Endothelial cell of umbilical vein (primary cell): ENCODE measurements around the gene RAB7B. TPM values are rescaled to one million over a fixed set of nuclear protein-coding genes. Genes with fewer than 3 reads are reported as not detected.

Experiments used
- BruUV-seq: library from RNA; stranded (reverse); fragments of 400-500 nt; replicated peaks from 2 replicates; lab custom pipeline; 2021; lab: Mats Ljungman, UMichigan
- CTCF ChIA-PET: fragments of 300-600, 350-600 bp; sonication (Branson Sonifier 250); formaldehyde crosslinking; loops from one replicate; lab custom pipeline; 2021; ENCODE audit warnings: antibody characterized with exemption, inconsistent platforms; lab: Charles Lee
- POLR2A ChIA-PET: fragments of 300-600, 350-600 bp; sonication (Branson Sonifier 250); formaldehyde crosslinking; loops from one replicate; lab custom pipeline; 2021; ENCODE audit warnings: antibody characterized with exemption, inconsistent platforms; lab: Charles Lee
- DNase-seq: peaks from one replicate; pipeline ENCODE4 v3.0.0-alpha.2; 2011; ENCODE audit warnings: low read depth, low spot score
- FAIRE-seq: peaks from 2 replicates; lab custom pipeline; 2011; peaks lifted over from hg19 to GRCh38; lab: Jason Lieb, UNC
- H2AFZ ChIP-seq: 2 replicates; pipeline ENCODE4 v1.6.0; 2012; ENCODE audit warnings: low read depth, low read length, control low read depth, inconsistent platforms
- H3K27ac ChIP-seq: 2 replicates; pipeline ENCODE4 v1.5.1; 2011; ENCODE audit warnings: low read depth, mild to moderate bottlenecking, control low read depth, low read length, moderate library complexity; ENCODE audit not compliant: insufficient read depth
- H3K27me3 ChIP-seq, 2 experiments: 2 replicates each; pipeline versions ENCODE4 v1.6.0 to v1.6.1; 2011; ENCODE audit warnings: low read length in 2 of 2, mixed read lengths in 1 of 2; ENCODE audit not compliant: control insufficient read depth in 2 of 2, insufficient read depth in 2 of 2
- H3K36me3 ChIP-seq, 2 experiments: 2 replicates in 1 of 2; 3 replicates in 1 of 2; pipeline ENCODE4 v1.5.1; 2011; ENCODE audit warnings: low read length in 2 of 2, mild to moderate bottlenecking in 1 of 2, moderate library complexity in 1 of 2; ENCODE audit not compliant: control insufficient read depth in 2 of 2, insufficient read depth in 2 of 2; ENCODE audit errors: extremely low read depth in 1 of 2
- H3K4me1 ChIP-seq: 3 replicates; pipeline ENCODE4 v1.5.1; 2011; ENCODE audit warnings: mild to moderate bottlenecking, low read length; ENCODE audit not compliant: control insufficient read depth, insufficient read depth; ENCODE audit errors: extremely low read depth
- H3K4me2 ChIP-seq: 2 replicates; pipeline ENCODE4 v1.6.1; 2011; ENCODE audit warnings: low read length, control low read depth, mixed read lengths; ENCODE audit not compliant: insufficient read depth
- H3K4me3 ChIP-seq, 3 experiments: fragments of 200-600 bp in 1 of 3; sonication (generic), shearing (Covaris generic) in 1 of 3; replicated peaks in 1 of 3; 2 replicates each; pipeline ENCODE4 v1.5.1; 2011 to 2016; ENCODE audit warnings: control low read depth in 3 of 3, low read length in 3 of 3, mild to moderate bottlenecking in 2 of 3, inconsistent platforms in 1 of 3, low read depth in 1 of 3, moderate library complexity in 1 of 3; ENCODE audit not compliant: insufficient read depth in 1 of 3
- H3K79me2 ChIP-seq: 2 replicates; pipeline ENCODE4 v1.6.0; 2012; ENCODE audit warnings: low read length, inconsistent platforms; ENCODE audit not compliant: control insufficient read depth, insufficient read depth
- H3K9ac ChIP-seq: replicated peaks from 2 replicates; pipeline ENCODE3; 2011; ENCODE audit warnings: low read length, control low read depth; ENCODE audit not compliant: insufficient read depth; ENCODE audit errors: extremely low read depth
- H3K9me1 ChIP-seq: replicated peaks from 3 replicates; pipeline ENCODE4 v1.6.0; 2011; ENCODE audit warnings: mild to moderate bottlenecking, low read length; ENCODE audit not compliant: control insufficient read depth, insufficient read depth; ENCODE audit errors: extremely low read depth
- H3K9me3 ChIP-seq: replicated peaks from 2 replicates; pipeline ENCODE4 v1.5.1; 2012; ENCODE audit warnings: low read length, inconsistent platforms; ENCODE audit not compliant: control insufficient read depth, insufficient read depth
- H4K20me1 ChIP-seq: replicated peaks from 2 replicates; pipeline ENCODE3; 2011; ENCODE audit warnings: mild to moderate bottlenecking, low read length; ENCODE audit not compliant: control insufficient read depth, insufficient read depth; ENCODE audit errors: extremely low read depth
- CTCF ChIP-seq, 2 donors: IDR thresholded peaks; 1 replicate in 1 of 2; 2 replicates in 1 of 2; pipeline ENCODE4 v1.5.1; 2011; ENCODE audit warnings: low read length in 2 of 2, mild to moderate bottlenecking in 2 of 2, moderate library complexity in 2 of 2, control low read depth in 1 of 2, inconsistent platforms in 1 of 2, low read depth in 1 of 2; ENCODE audit not compliant: insufficient read depth in 1 of 2; ENCODE audit errors: extremely low read depth in 1 of 2
- EZH2 ChIP-seq: IDR thresholded peaks from 2 replicates; pipeline ENCODE4 v1.6.1; 2012; ENCODE audit warnings: borderline replicate concordance, low read depth, mild to moderate bottlenecking, moderate library complexity, low read length, inconsistent platforms; ENCODE audit not compliant: severe bottlenecking
- FOS ChIP-seq: IDR thresholded peaks from 2 replicates; pipeline ENCODE4 v1.6.1; 2011; ENCODE audit warnings: mild to moderate bottlenecking, low read length, moderate library complexity, borderline replicate concordance; ENCODE audit not compliant: insufficient read depth
- GATA2 ChIP-seq: IDR thresholded peaks from 2 replicates; pipeline ENCODE4 v1.7.0; 2011; ENCODE audit warnings: low read depth, mild to moderate bottlenecking, moderate library complexity, mixed read lengths, low read length; ENCODE audit not compliant: insufficient read length, insufficient read depth
- JUN ChIP-seq: IDR thresholded peaks from 2 replicates; pipeline ENCODE4 v1.6.1; 2011; ENCODE audit warnings: borderline replicate concordance, low read depth; ENCODE audit not compliant: insufficient read length, insufficient read depth
- MAX ChIP-seq: IDR thresholded peaks from 2 replicates; pipeline ENCODE4 v1.6.1; 2011; ENCODE audit not compliant: insufficient read depth, insufficient read length
- MYC ChIP-seq: IDR thresholded peaks from one replicate; pipeline ENCODE4 v1.6.1; 2011; ENCODE audit warnings: mild to moderate bottlenecking, low read depth, low read length
- POLR2A ChIP-seq: IDR thresholded peaks from 2 replicates; pipeline ENCODE4 v1.6.1; 2012; ENCODE audit warnings: low read depth, mild to moderate bottlenecking, control low read depth, low read length
- POLR2AphosphoS5 ChIP-seq: IDR thresholded peaks from 2 replicates; pipeline ENCODE4 v1.6.1; 2012; ENCODE audit warnings: low read depth, mild to moderate bottlenecking, control low read depth, low read length, moderate library complexity; ENCODE audit not compliant: insufficient read depth
- dilution Hi-C: fragments of 300-500 bp; cut with MboI; formaldehyde crosslinking; loops from one replicate; pipeline ENCODE4 v1.15.0; 2019; ENCODE audit warnings: low sequenced_read_pairs; ENCODE audit not compliant: extremely low pct_ligation_motif_present
- intact Hi-C: fragments of 100-400 bp; cut with micrococcal nuclease; formaldehyde crosslinking; loops from one replicate; pipeline ENCODE4 v1.10.0; 2022
- polyA plus RNA-seq, 4 experiments: library from polyadenylated mRNA; depleted of rRNA in 3 of 4; stranded (reverse) in 3 of 4; unstranded in 1 of 4; fragments of >200 nt; gene quantifications; 2 replicates each; pipeline versions ENCODE4 v1.2.1 to v1.2.3, GENCODE V29; 2011 to 2012; ENCODE audit warnings: missing spikeins in 1 of 4
- total RNA-seq: library from RNA; stranded (reverse); gene quantifications from 2 replicates; pipeline ENCODE4 v1.2.3, GENCODE V29; 2021

RAB7B gene
- total and polyA plus RNA-seq, 2 donors (not counting 3 experiments of a cell fraction or from before 2014, with no cell fraction given) = 0.15 TPM; not detected in 1

- no peak overlapping the region for H2AFZ ChIP-seq
- H3K27me3 ChIP-seq = no peaks in the 10 kb centered on the region
- no peaks in the 10 kb centered on the region for H3K9me1 ChIP-seq
- ChIA-PET POLR2A (interaction anchor here (0.9 to 1.0 kb wide), 2 partner anchors 57 to 58 kb away, joined by 4 to 7 read pairs; no protein-coding TSS in a partner anchor), CTCF (interaction anchor here (0.6 to 12.0 kb wide), 83 partner anchors 10 to 448 kb away, joined by 3 to 1606 read pairs (median 5); partner anchors contain the start of genes PM20D1, RAB29, RAB7B and SLC26A9)
- intact Hi-C loops (loop anchor here (1.0 kb wide), 3 partner anchors 58 to 318 kb away; no protein-coding TSS in a partner anchor), dilution Hi-C loops (loop anchor here (25.0 kb wide), 1 partner anchor 135 kb away; the partner anchor contains the start of gene AVPR1B)
- DNase-seq = no peak
- no peak overlapping the region for H3K9ac ChIP-seq
- peaks cover 5% of the 10 kb centered on the region for H3K4me1 ChIP-seq
- H3K27ac ChIP-seq = no peak overlapping the region
- H3K4me2 ChIP-seq = no peak overlapping the region
- no peaks in the 10 kb centered on the region for H3K36me3 ChIP-seq
- no TSS peak for BruUV-seq
- H3K4me3 ChIP-seq = no peak overlapping the region
- no peaks in the 10 kb centered on the region for H3K9me3 ChIP-seq
- FAIRE-seq = no peak
- H3K79me2 ChIP-seq = no peaks in the 10 kb centered on the region
- TF ChIP-seq POLR2AphosphoS5 (no peak), JUN (no peak), EZH2 (no peak), MYC (no peak)
- H4K20me1 ChIP-seq = no peaks in the 10 kb centered on the region
Measured at GRCh38 chr1:205976708-205977401, 26.3 kb downstream of the RAB7B start.

- no peak for FAIRE-seq
- Histone ChIP-seq H3K27me3 (no peaks in the 10 kb centered on the region), H3K9me1 (no peaks in the 10 kb centered on the region), H3K79me2 (no peaks in the 10 kb centered on the region), H3K4me1 (peaks cover 5% of the 10 kb centered on the region), H3K4me2 (no peak overlapping the region), H3K9ac (no peak overlapping the region), H3K9me3 (no peaks in the 10 kb centered on the region), H4K20me1 (no peaks in the 10 kb centered on the region), H3K27ac (no peak overlapping the region), H3K4me3 (no peak overlapping the region), H3K36me3 (no peaks in the 10 kb centered on the region), H2AFZ (no peak overlapping the region)
- intact Hi-C loops (no loop called here), dilution Hi-C loops (loop anchor here (25.0 kb wide), 1 partner anchor 136 kb away; the partner anchor contains the start of gene AVPR1B)
- no peak for DNase-seq
- ChIA-PET POLR2A (no interaction called here), CTCF (interaction anchor here (1.8 to 12.0 kb wide), 6 partner anchors 10 to 200 kb away, joined by 30 to 1606 read pairs (median 88); partner anchors contain the start of gene RAB29)
- TF ChIP-seq FOS = no peak
- no peak for TF ChIP-seq POLR2A
- TF ChIP-seq MYC = no peak
- no peak for TF ChIP-seq MAX
- TF ChIP-seq JUN = no peak
- TF ChIP-seq POLR2AphosphoS5 = no peak
- no peak for TF ChIP-seq GATA2
- no peak for TF ChIP-seq CTCF (IDR thresholded peaks at IDR 0.05; ENCODE audit: extremely low read depth in 1 of 2, insufficient read depth in 1 of 2, low read depth in 1 of 2, low read length in 2 of 2)
- TF ChIP-seq EZH2 = no peak
- BruUV-seq = no TSS peak
Measured at GRCh38 chr1:205976036-205976435, 27.2 kb downstream of the RAB7B start.
